ENCODE measurements around the gene EDAR.

The EDAR gene

GRCh38 chr2:109000738-109001137, 11.7 kb upstream of the EDAR start:
- DNase-seq: no peak

- DNase-seq: no peak
These were observed 9.9 kb upstream of the EDAR start for GRCh38 chr2:108998911-108999310.

GRCh38 chr2:108994178-108994577, 5.2 kb upstream of the EDAR start:
- DNase-seq: no peak

- DNase-seq: no peak
These were observed 4.3 kb upstream of the EDAR start for GRCh38 chr2:108993095-108993937.

GRCh38 chr2:108988076-108988795, 784 bp downstream of the EDAR start:
- no peak for DNase-seq

- DNase-seq: no peak
These were observed 2.0 kb downstream of the EDAR start for GRCh38 chr2:108986916-108987510.

- no peak for DNase-seq
These were observed 5.4 kb downstream of the EDAR start for GRCh38 chr2:108983610-108984009.

GRCh38 chr2:108983061-108983460, 6.0 kb downstream of the EDAR start:
- no peak for DNase-seq

GRCh38 chr2:108982259-108982679, 6.8 kb downstream of the EDAR start:
- no peak for DNase-seq

GRCh38 chr2:108981846-108982245, 7.2 kb downstream of the EDAR start:
- DNase-seq: no peak

- DNase-seq: no peak
These were observed 8.9 kb downstream of the EDAR start for GRCh38 chr2:108980076-108980475.

GRCh38 chr2:108979461-108979860, 9.6 kb downstream of the EDAR start:
- no peak for DNase-seq

- DNase-seq: no peak
These were observed 10.3 kb downstream of the EDAR start for GRCh38 chr2:108978709-108979111.

- DNase-seq: no peak
These were observed 13.2 kb downstream of the EDAR start for GRCh38 chr2:108975613-108976435.

GRCh38 chr2:108974674-108975073, 14.3 kb downstream of the EDAR start:
- DNase-seq: no peak

- DNase-seq: no peak
These were observed 16.4 kb downstream of the EDAR start for GRCh38 chr2:108972663-108973062.

GRCh38 chr2:108971661-108972566, 17.1 kb downstream of the EDAR start:
- no peak for DNase-seq

- no peak for DNase-seq
These were observed 18.7 kb downstream of the EDAR start for GRCh38 chr2:108970369-108970768.

GRCh38 chr2:108969856-108970255, 19.2 kb downstream of the EDAR start:
- no peak for DNase-seq

GRCh38 chr2:108968619-108969018, 20.4 kb downstream of the EDAR start:
- DNase-seq: no peak

GRCh38 chr2:108967757-108968156, 21.3 kb downstream of the EDAR start:
- DNase-seq: no peak
